NOMO-1 treated with DMSO at 0.1 percent for 48 hours (cell line): ENCODE results near the gene GSK3B.

Experiments used
- DNase-seq: peaks from one replicate; lab custom pipeline; 2025; ENCODE audit not compliant: unreplicated experiment; lab: John Stamatoyannopoulos, UW

GSK3B gene

GRCh38 chr3:119831022-119831421, 263.2 kb downstream of the GSK3B start:
- no peak for DNase-seq

- no peak for DNase-seq
These were observed 264.8 kb downstream of the GSK3B start for GRCh38 chr3:119829420-119829819.

- no peak for DNase-seq
These were observed 267.3 kb downstream of the GSK3B start for GRCh38 chr3:119826711-119827608.

- no peak for DNase-seq
These were observed 268.4 kb downstream of the GSK3B start for GRCh38 chr3:119825820-119826219.

GRCh38 chr3:119819806-119820205, 274.4 kb downstream of the GSK3B start:
- no peak for DNase-seq

DNA sequence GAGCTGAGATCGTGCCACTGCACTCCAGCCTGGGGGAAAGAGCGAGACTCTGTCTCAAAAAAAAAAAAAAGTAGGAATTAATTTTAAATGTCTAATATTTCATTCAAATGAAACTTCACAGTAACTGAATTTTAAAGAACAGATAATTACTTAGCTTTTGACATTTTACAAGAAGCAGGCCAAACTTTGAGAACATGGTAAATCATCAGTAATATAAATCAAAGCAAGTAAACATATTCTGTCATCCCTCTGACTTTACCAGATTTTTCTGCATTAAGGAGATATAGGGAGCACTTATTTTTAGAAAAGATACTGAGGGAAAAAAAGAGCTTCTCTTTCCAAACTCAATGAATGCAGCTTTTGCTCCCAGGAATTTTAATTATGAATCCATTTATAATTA, 275.3 kb downstream of the GSK3B start:
- no peak for DNase-seq

DNA sequence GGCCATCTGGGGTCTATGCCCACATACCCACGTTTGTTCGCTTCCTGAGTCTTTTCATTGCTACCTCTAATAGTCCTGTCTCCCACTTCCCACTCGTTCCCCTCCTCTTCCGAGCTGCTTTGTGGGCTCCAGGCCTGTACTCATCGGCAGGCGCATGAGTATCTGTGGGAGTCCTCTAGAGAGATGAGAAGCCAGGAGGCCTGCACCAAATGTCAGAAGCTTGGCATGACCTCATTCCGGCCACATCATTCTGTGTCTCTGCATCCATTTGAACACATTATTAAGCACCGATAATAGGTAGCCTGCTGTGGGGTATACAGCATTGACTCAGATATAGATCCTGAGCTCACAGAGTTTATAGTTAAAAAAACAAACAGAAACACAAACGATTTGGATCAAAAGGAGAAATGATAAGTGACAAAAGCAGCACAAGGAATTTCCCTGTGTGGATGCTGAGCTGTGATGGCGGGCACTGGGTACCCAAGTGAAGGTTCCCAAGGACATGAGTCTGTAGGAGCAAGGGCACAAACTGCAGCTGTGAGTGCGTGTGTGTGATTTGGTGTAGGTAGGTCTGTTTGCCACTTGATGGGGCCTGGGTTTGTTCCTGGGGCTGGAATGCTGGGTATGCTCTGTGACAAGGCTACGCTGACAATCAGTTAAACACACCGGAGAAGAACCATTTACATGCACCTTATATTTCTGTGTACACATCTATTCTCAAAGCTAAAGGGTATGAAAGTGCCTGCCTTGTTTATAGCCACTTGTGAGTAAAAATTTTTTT, 276.5 kb downstream of the GSK3B start:
- DNase-seq: no peak

DNA sequence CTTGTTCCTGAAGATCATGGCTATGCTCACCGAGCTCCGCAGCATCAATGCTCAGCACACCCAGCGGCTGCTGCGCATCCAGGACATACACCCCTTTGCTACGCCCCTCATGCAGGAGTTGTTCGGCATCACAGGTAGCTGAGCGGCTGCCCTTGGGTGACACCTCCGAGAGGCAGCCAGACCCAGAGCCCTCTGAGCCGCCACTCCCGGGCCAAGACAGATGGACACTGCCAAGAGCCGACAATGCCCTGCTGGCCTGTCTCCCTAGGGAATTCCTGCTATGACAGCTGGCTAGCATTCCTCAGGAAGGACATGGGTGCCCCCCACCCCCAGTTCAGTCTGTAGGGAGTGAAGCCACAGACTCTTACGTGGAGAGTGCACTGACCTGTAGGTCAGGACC, 277.2 kb downstream of the GSK3B start:
- DNase-seq: no peak

DNA sequence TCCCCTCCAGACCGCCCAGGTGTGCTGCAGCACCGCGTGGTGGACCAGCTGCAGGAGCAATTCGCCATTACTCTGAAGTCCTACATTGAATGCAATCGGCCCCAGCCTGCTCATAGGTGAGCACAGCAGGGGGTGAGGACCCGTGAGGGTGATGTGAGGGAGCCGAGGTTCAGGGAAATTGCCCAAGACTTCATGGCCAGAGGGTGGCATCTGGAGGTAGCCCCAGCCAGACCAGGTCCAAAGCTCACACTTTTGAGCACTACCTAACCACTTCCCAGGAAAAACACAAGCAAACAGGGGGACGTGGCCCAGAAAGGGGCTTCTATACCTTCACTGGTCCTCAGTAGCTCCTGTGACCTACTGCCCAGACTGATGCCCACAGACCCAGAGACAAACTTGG, 278.5 kb downstream of the GSK3B start:
- no peak for DNase-seq

DNA sequence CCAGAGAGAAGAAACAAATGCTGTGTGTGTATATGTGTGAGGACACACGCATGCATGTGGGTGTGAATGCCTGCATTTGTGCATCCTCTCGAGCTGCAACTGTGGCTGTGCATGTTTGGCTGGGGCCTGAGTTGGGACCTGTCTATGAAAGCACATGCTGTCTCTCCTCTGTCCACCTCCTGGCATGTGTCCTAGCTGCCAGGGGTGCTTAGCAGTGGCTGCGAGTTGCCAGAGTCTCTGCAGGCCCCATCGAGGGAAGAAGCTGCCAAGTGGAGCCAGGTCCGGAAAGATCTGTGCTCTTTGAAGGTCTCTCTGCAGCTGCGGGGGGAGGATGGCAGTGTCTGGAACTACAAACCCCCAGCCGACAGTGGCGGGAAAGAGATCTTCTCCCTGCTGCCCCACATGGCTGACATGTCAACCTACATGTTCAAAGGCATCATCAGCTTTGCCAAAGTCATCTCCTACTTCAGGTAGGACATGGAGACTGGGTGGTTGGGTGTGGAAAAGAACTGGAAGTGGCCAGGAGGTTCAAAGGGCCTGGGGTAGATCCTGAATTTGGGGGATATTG, 281.7 kb downstream of the GSK3B start:
- no peak for DNase-seq

DNA sequence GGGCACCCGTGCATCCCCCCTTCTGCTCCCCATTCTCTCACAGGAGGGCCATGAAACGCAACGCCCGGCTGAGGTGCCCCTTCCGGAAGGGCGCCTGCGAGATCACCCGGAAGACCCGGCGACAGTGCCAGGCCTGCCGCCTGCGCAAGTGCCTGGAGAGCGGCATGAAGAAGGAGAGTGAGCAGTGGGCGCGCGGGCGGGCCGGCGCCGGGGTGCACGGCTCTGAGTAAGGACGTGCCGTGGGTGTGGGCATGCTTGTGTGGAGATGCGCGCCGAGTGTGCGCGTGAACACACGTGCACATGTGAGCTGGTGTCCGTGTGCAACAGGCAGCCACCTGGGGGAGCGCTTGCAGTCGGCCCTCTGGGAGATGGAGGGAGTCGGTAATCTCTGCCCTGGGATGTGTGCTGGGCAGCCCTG, 284.2 kb downstream of the GSK3B start:
- peak; percentile 50 for DNase-seq

- DNase-seq: no peak
These were observed 284.8 kb downstream of the GSK3B start for GRCh38 chr3:119809249-119810017.

GRCh38 chr3:119808843-119809242, 285.4 kb downstream of the GSK3B start:
- no peak for DNase-seq

- DNase-seq: no peak
These were observed 286.0 kb downstream of the GSK3B start for GRCh38 chr3:119808244-119808643.

DNA sequence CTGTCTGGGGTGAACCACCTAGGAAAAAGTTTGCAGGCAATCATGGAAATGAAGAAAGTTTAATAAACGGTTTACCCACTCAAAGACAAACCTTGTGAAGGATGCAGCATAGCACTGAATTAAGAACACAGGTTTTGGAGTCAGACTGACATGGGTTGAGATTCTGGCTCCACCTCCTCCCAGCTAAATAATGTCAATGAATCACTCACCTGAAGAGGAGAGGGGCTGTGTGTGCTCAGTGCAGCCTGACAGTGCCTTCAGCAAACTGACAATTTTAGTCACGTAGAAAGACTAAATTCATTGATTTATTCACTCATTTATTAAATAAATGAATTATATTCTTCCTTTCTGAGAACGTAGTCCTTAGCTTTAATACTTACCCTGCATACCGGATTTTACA, 293.4 kb downstream of the GSK3B start:
- DNase-seq: no peak

DNA sequence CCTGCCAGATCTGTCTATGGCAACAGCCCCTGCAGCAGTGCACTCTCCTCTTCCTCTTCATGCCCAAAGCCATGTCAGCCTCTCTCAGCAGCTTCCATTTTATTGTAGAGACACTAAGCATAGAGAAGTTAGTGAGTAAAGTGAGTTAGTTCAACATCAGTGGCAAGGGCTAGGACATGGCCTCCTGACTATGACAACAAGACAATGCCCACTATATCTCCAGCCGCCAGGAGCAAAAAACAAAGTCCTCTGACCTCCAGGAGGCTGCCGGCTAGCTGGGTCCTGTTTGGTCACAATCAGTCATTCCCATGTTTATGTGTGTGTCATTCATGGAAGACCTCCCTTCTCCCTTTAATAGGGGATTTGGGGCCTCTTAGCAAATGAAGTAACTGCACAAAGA, 297.5 kb downstream of the GSK3B start:
- no peak for DNase-seq

DNA sequence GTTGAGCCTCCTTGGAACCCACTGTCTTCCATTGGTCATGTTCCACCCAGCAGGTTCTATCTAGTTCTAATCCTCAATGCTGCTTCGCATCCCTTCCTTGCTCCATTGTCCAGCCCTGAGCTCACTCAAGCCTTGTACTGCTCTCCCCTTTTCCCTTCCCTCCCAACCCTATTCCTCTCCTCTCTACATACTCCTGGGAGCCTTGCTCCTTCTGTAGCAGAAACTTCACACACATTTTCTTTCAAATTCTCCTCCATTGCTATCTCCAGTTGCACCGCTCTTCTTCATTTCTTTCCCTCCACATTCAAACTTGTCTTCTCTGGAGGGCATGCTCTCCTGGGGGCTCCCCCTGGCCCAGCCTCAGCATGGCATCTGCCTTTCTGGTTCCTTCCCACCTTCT, 297.9 kb downstream of the GSK3B start:
- no peak for DNase-seq

GRCh38 chr3:119795849-119796248, 298.4 kb downstream of the GSK3B start:
- DNase-seq: no peak

GRCh38 chr3:119794971-119795612, 299.2 kb downstream of the GSK3B start:
- peak; percentile 90 for DNase-seq

DNA sequence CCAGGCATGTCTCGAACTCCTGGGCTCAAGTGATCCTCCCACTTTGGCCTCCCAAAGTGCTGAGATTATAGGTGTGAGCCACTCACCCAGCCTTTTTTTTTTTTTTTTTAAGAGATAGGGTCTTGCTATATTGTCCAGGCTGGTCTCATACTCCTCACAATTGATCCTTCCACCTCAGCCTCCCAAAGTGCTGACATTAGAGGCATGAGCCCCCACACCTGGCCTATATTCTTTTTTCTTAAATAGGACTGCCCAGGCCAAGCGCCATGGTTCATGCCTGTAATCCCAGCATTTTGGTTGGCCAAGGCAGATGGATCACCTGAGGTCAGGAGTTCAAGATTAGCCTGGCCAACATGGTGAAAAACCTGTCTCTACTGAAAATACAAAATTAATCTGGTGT, 299.8 kb downstream of the GSK3B start:
- DNase-seq: no peak

GRCh38 chr3:119792270-119792669, 302.0 kb downstream of the GSK3B start:
- DNase-seq: no peak
